ENCODE data around the gene PLA2G2F.
A peak's percentile ranks its signal among the peaks of the same experiment; 100 is the strongest.

Gene PLA2G2F, protein sequence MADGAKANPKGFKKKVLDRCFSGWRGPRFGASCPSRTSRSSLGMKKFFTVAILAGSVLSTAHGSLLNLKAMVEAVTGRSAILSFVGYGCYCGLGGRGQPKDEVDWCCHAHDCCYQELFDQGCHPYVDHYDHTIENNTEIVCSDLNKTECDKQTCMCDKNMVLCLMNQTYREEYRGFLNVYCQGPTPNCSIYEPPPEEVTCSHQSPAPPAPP

DNA sequence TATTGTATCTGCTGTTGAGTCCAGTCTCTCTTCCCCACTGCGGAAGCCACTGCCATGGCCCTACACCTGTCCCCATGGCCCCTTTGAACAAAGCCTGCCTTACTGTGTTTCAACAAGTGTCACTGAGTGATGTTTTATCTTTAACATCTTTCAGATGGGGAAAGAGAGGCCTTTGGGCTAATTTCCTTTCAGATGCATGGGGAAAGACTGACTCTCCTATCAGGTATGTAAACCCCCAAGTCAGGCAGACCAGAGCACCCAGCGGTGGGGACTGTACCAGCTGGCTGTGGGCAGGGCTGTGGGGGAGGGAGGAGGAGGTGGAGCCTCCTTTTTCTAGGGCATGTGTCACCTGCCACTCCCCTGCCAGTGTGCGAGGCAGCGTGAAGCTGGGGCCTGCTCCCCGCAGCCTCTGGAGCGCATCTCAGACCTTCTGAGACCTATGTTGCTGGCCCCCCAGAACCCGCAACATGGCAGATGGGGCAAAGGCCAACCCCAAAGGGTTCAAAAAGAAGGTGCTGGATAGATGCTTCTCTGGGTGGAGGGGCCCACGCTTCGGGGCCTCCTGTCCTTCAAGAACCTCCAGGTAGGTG is at the start of gene PLA2G2F:
TSS of gene PLA2G2F (plus strand) at position 363 of the 590 bp plus-strand sequence. CDS start at position 468, 105 bp downstream.
- DNase-seq, result no peak

DNA sequence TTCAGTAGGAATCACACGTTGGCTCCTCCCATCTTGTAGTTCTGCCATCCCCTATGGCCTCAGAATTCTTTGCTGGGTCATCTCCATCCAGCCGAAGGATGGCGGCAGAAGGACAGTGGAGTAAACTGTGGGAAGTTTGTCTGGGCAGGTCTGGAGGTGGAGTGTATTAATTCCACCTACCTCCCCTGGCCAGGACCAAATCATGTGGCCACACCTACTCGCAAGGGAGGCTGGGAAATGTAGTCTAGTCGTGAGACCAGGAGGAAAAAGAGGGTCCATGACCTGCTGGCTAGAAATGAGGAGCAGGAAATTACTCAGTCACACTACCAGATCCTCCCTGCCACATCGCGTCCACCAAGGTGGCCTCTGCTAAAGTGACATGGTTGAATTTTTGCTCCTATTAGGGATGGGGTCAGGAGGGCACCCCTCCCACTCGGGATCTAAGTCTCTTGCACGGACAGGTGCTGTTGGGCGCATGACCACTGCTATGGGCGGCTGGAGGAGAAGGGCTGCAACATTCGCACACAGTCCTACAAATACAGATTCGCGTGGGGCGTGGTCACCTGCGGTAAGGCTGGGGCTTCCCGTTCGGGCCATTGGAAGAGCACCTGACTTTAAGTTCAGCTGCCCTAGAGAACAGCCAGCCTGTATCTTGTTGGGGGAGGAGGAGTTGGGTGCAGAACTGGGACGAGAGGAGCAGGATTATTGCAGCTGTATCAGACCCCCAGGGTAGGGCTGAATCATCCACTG is 49.6 kb upstream of the PLA2G2F start:
- no peak for DNase-seq

DNA sequence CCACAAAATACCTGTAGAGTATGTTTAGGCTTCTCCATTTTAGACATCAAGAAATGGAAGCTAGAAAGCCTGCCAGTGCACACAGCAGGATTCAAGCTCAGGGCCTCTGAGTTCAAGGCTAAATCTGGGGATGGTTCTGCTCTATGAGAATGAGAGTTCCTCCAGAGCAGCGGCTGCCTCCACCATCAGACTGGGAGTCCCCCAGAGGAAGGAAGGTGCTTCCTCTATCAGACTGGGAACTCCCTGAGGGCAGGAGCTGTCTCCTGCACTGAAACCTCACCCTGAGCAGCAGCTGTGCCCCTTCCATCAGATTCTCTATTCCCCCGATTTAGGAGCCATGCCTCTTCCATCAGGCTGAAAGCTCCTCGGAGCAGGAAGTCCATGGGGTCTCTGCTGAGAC is 49.0 kb upstream of the PLA2G2F start:
- no peak for DNase-seq

DNA sequence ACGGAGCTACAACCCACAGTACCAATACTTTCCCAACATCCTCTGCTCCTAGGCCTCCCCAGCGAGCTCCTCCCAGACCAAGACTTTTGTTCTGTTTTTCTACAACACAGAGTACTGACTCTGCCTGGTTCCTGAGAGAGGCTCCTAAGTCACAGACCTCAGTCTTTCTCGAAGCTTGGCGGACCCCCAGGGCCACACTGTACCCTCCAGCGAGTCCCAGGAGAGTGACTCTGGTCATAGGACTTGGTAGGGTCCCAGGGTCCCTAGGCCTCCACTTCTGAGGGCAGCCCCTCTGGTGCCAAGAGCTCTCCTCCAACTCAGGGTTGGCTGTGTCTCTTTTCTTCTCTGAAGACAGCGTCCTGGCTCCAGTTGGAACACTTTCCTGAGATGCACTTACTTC is 48.5 kb upstream of the PLA2G2F start:
- DNase-seq, result no peak

DNA sequence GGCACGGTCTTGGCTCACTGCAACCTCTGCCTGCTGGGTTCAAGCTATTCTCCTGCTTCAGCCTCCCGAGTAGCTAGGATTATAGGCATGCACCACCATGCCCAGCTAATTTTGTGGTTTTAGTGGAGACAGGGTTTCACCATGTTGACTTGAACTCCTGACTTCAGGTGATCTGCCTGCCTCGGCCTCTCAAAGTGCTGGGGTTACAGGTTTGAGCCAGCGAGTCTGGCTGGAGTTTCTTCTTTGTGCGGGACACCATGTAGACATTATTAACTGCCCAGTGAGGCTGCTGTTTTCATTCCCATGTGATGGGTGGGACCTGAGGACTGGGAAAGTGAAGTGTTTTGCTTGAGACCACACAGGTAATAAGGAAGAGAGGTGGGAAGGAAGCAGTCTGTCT is 45.8 kb upstream of the PLA2G2F start:
- no peak for DNase-seq

DNA sequence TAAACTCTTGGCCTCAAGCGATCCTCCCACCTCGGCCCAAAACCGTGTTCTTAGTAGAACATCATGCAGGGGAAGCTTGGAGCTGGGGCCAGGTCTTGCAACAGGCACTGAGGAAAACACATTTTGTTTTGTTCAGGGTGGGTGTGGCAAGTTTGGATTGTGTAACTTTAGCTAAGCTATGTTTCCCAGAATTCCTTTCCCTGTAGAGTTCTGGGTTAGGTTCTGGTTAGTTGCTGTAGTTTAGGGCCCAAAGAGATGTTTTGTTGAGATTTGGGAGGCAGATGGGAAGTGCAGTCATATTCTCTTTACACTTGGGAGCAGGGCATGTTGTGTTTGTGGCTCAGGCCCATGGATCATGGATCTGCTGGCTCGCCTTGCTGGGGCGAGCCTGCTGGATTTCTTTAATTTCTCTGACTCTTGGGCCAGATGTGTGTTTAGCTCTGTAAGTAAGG is 45.2 kb upstream of the PLA2G2F start:
- DNase-seq, result no peak

DNA sequence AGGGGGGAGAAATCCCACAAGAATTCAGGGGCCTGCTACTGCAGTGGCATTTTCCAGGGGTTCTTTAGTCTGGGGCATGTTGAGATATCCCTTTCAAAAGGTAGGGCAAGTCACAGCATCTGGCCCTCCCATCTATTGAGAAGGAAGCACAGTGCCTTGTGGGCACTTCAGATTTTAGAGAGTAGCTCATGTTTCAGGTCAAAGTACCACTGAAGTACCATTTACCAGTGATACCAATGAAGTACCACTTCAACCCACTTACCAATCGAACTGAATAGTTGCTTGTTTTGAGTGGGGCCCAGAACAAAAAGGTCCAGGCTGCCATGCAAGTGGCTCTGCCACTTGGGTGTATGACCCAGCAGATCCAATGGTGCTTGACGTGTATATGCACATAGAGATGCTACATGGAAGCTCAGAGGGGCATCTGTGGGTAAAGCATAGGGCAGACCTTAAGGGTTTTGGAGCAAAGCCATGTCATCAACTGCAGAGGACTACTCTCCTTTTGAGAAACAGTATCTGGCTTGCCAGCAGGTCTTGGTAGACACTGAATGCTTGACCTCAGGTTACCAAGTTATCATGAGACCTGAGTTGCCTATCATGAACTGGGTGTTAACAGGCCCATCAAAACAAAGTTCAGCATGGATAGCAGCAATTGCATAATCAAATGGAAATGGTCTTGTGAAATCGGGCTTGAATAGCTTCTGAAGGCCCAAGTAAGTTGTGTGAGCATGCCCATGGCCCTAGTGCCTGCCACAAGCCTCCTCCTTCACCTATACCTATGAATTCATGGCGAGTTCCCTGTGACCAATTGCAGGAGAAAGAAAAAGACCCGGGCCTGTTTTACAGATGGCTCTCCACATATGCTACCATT is 43.3 kb upstream of the PLA2G2F start:
- no peak for DNase-seq

DNA sequence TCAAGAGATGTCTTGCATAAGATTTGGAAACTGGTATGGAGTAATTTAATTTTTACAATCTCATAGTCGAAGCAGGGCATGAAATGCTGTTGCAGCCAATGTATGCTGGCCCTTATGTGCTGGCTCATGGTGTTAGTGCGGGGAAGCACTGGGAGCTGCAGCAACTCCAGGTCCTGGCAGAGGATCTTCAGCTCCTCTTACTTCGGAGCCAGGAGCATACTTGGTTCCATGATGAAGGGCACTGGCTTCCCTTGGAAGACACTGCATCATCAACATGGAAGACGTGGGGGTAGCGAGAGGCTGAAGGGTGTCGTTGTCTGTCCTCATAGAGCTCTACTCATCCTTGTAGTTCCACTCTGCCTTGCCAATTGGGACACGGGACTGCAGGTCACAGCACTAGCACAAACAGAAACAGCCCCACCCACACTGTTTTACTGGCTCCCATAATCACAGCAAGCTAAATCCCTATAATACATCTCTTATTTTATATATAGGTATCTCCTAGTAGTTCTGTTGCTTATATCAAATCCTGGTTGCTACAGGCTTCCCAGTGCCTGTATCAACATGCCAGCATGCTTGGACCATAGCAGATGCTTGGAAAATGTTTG is 42.2 kb upstream of the PLA2G2F start:
- DNase-seq, result no peak

DNA sequence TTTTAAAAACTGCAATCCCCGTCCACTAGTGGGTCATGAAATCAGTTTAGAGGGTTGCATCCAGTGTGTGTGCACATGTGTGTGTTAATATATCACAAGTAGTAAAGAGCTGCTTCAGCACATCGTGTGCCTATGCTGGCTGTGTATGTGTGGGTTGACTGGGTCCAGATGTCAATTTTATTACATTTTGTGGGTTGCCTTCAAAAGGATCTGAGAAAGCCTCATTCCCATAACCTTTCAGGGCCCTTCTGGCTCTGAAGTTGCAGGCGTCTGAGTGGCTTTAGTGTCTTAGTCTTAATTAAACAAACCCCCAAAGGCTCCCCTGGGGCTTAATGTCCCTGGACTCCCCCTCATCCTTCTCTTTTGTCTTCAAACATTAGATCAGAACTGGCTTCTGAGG is 39.6 kb upstream of the PLA2G2F start:
- no peak for DNase-seq

DNA sequence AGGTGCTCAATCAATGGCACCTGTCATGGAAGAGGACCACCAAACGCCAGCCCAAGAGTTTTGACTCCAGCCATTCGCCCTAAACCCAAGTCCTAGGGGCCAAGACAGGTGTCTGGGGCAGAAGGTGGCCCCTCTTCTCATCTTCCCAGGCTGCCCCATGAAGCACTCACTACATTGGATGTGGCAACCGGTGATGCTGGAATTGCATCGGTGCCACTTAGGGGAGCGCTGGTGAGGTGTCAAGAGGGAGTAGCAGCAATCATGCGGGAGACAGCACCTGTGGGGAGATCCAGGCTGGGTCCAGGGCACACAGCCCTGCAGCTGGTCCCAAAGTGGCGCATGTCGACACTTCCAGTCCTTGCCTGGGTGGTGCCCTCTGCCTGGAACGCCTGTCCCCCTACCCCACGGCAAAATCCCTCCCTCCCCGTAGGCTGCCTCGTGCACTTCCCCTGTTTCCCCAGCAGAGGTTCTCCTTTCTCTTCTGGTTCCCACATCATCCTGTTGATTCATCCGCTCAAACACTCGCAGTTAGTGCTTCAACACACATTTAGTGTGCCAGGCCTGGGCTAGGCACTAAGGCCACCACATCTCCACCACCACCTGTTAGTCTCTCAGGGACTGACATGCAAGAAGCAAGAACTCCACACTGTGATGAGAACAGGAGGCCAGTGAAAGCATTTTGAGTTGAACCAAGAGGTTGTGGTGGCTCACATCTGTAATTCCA is 38.3 kb upstream of the PLA2G2F start:
- peak; percentile 73 for DNase-seq

DNA sequence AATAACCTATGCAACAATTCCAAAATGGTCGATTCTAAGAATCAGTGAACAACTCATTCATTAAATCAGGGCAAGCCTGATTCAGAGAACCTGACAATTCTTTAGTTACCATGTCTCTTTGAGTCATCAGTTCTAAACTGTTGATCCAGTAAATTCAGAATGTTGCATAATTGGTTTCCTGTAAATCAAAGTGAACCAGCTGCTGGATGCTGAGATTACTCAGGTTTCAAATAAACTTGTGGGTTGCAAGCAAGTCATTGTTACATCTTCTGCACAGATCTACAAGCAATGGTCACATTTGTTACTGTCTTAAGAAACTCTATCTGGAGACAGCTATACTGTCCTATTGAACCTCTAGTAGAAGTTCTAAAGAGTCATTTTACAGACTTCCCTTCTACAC is 36.2 kb upstream of the PLA2G2F start:
- peak; percentile 83 for DNase-seq

DNA sequence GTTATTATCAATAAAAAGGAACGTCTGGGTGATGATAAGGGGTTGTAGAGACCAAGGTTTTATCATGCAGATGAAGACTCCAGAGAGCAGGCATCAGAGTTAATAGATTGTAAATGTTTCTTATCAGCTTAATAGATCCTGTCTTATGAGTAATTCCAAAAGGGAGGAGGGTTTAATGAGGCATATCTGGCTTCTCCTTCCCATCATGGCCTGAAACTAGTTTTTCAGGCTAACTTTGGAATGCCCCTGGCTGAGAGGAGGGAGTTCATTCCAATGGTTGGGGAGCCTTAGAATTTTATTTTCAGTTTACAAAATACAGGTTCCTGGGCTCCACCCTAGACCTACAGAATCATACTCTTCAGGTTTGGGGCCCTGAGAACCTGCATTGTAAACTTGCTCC is 33.3 kb upstream of the PLA2G2F start:
- no peak for DNase-seq

DNA sequence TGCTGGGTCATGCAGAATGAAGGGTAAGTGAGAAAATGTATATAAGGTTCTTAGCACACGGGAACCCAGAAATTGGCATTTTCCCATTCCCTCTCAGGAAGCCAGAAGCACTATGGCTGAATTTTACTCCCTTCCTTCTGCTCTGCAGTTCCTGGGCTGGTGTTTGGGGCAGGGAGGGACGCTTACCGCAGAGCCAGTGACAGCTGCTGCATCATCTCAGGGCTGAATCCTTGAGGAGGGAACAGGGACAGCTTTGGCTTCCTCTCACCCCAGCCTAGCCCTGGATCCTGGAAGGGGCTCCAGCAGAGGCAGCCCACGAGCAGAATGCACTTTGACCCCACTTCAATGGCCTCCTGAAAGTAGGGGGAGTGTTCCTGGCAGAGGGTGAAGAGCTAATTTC is 31.8 kb upstream of the PLA2G2F start:
- DNase-seq, result no peak

DNA sequence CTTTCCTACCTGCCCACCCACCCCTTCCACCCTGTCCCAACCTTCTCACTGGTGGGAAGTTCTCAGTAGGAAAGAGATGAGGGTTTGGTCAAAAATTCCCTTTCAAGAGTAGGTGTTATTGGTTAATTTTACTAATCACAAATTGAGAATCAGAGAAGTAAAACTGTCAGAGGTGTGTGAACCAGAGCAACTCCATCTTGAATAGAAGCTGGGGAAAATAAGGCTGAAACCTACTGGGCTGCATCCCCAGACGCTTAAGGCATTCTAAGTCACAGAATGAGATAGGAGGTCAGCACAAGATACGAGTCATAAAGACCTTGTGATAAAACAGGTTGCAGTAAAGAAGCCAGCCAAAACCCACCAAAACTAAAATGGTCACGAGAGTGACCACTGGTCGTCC is 31.3 kb upstream of the PLA2G2F start:
- DNase-seq, result no peak

DNA sequence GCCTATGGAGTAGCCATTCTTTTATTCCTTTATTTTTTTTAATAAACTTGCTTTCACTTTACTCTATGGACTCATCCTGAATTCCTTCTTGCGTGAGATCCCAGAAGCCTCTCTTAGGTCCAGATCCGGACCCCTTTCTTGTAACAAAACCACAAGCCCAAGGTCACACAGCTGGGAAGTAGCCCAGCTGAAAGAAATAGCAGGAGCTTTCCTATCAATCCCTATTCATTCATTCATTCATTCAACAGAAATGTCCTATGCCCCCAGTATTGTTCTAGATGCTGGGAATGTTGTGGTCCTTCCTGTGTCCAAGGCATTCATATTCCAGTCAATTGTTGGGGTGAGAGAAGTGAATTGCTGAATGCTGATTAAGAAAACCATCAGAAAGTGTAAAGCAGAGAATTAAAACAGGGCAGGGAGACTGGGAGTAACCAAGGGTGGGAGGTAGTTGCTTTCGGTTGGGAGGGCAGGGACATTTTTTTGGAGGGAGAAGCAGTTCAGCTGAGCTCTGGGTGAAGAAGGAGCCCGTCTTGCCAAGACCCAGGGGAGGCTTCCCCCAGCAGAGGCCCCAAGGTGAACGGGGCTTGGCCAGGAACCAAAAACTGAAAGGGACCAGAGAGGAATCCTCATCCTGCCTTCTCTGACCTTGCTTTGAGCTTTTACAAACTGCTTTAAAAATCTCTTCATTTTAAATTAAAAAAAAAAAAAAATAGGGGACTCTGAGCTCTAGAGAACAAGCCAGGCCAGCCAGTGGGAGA is 30.6 kb upstream of the PLA2G2F start:
- no peak for DNase-seq

DNA sequence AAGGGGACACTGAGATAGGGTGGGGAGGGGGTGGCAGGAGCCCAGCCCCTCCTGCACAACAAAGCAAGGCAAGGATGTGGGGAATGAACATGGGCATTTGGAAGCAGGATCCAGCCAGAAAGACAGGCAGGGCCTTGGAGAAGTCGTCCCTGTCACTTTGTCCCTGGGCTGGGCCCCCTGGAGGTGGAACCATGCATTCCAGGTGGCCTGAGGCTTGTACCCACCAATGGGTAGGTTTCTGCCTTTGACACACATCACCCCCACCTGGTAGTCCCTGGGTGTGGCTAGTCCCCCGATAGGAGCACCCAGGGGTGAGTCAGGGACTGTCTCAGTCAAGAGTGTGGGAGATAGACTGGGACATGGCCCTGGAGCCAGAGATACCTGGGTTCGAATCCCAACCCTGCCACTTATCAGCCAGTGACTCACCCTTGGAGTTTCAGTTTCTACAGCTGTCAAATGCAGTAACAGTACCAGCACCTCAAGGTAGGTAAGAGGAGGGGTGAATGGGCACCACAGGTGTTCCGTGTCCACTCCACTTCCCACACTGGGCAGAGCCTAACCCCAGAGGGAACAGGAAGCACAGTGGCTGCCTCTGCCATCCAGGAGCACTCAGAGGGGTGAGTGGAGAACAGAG is 29.8 kb upstream of the PLA2G2F start:
- no peak for DNase-seq

DNA sequence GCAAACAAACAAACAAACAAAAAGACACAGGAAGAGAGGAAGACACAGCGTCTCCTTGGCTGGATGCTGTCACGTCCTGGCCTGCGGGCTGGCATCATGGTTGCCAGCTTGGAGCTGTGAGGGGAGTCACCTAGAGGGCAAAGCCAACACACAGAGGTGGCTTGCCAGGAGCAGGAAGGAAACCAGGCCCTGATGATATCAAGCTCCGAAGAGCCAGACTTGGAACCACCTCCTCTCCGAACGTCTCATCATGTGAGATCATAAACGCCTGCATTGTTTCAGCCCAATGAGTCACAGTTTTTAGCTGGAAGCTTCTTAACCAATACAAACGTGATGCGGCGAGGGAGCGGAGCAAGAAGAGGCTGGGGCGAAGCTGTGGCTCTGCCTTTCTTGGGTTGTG is 28.4 kb upstream of the PLA2G2F start:
- DNase-seq, result no peak

DNA sequence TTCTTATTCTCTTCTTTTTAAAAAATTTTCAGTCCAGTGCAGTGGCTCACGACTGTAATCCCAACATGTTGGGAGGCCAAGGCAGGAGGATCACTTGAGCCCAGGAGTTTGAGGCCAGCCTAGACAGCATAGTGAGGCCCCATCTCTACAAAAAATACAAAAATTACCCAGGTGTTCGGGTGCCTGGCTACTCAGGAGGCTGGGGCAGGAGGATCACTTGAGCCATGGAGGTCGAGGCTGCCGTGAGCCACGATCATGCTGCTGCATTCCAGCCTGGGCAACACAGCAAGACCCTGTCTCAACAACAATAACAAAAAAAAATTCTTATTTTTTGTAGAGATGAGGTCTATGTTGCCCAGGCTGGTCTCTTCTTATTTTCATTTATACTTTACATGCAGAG is 27.7 kb upstream of the PLA2G2F start:
- no peak for DNase-seq

DNA sequence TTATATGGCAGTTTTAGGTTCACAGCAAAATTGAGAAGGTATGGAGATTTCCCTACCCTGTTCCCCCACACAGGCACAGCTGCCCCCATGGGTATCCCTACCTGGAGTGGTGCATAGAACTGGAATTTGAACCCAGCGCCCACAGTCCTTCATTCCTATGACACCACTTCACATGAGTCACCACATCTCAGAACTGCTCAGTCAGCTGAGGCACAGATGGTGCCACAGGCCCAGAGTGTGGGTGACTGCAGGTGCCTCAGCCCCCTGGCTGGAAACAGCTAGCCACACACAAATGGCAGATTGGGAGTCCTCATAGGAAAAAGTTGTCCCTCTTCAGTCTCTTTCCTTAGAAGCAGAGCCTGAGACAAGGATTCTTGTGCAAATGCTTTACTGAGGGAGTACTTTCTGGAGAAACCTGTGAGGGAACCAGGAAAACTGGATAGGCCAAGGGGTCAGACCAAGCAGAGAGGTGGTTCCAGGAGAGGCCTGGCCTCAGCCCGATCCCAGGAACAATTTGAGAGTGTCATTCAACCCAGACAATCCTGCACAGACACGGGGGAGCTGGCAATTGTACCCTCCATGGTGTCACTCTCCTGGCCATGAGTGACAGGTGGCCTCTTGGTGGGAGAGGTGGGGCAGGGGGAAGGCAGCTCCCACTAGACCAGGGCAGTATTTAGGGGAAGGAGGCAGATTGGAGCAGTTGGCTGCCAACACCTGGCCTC is 26.7 kb upstream of the PLA2G2F start:
- DNase-seq, result no peak

DNA sequence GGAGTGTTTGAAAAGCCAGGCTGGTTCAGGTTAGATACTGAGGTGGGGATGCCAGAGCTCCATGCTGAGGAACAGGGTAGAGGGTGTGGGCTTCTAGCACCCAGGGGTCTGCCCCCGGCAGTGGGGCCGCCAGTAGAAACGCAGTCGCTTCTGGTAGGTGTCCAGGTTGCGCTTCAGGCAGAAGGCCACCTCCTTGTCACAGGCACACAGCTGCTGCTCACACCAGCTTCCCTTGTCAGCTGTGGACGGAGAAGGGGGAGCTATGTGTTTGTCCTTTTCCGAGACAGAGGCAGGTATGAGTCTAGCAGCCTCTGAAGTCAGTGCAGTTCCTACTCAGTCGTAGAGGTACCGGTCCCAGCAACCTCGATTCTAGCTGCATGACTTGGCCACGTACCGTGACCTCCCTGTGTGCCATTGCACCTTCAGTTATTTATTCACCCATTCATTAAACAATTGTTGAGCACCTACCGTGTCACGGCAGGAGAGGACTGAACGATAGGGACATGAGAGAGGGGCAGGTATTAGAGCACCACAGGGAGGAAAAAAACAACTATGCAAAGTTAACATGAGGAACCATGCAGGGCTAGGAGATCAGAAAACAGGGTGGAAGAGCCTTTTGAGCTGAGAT is 25.0 kb upstream of the PLA2G2F start:
- no peak for DNase-seq
